Measurements from ENCODE around the gene CSPG4. TPM values are rescaled to one million over a fixed set of nuclear protein-coding genes. Genes with fewer than 3 reads are reported as not detected.

CSPG4 gene
- total RNA-seq, 1 experiment from 2014 or later = 17.5 TPM

DNA sequence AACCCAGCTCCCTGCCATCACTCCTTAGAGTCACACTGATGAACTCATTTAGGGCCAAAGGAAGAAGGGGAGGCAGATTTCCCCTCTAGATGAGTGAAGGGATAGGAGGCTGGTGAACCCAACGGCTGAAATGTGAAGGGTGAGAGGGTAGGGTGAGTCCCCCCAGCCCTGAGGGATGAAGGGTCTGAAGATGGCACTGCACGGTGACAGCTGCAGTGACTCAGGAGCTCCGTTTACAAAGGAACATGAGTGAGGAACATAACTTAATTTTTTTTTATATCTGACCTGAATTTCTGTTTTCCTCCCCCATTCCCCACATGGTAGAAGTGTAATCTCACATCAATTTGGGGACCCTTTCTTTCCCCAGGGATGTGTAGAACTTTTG, 50.9 kb downstream of the CSPG4 start:
- Histone ChIP-seq H3K27ac (ENCODE audit: low read length) (no peak overlapping the region), H3K27me3 (ENCODE audit: control insufficient read depth, insufficient read depth, low read length) (no peaks in the 10 kb centered on the region), H3K9me3 (ENCODE audit: control insufficient read depth, insufficient read depth, low read depth, low read length) (no peaks in the 10 kb centered on the region), H3K4me1 (ENCODE audit: control insufficient read depth, insufficient read depth, low read length) (peaks cover 14% of the 10 kb centered on the region), H3K4me3 (ENCODE audit: low read depth in 2 of 2, low read length in 2 of 2) (no peak overlapping the region), H3K36me3 (ENCODE audit: control insufficient read depth, insufficient read depth, low read length) (no peaks in the 10 kb centered on the region)
- in situ Hi-C loops (cut with HindIII; ENCODE audit: low pct_unique_long_range_greater_than_20kb, low sequenced_read_pairs) (no loop called here), intact Hi-C loops (cut with micrococcal nuclease; ENCODE audit: unreplicated experiment) (no loop called here)
- no peak for DNase-seq (ENCODE audit: low read depth, low spot score)
- CTCF ChIA-PET = no interaction called here
- POLR2A ChIA-PET = no interaction called here
- ATAC-seq = no peak
- no TSS peak for BruUV-seq (replicated peaks)
- TF ChIP-seq SIN3A (IDR thresholded peaks at IDR 0.05; ENCODE audit: borderline replicate concordance, insufficient read depth, low read depth, low read length) (no peak), TCF7L2 (IDR thresholded peaks at IDR 0.05; ENCODE audit: low read depth, low read length) (no peak), POLR2AphosphoS5 (IDR thresholded peaks at IDR 0.05; ENCODE audit: low read depth, low read length) (no peak)
- TF ChIP-seq, protein P1, sequence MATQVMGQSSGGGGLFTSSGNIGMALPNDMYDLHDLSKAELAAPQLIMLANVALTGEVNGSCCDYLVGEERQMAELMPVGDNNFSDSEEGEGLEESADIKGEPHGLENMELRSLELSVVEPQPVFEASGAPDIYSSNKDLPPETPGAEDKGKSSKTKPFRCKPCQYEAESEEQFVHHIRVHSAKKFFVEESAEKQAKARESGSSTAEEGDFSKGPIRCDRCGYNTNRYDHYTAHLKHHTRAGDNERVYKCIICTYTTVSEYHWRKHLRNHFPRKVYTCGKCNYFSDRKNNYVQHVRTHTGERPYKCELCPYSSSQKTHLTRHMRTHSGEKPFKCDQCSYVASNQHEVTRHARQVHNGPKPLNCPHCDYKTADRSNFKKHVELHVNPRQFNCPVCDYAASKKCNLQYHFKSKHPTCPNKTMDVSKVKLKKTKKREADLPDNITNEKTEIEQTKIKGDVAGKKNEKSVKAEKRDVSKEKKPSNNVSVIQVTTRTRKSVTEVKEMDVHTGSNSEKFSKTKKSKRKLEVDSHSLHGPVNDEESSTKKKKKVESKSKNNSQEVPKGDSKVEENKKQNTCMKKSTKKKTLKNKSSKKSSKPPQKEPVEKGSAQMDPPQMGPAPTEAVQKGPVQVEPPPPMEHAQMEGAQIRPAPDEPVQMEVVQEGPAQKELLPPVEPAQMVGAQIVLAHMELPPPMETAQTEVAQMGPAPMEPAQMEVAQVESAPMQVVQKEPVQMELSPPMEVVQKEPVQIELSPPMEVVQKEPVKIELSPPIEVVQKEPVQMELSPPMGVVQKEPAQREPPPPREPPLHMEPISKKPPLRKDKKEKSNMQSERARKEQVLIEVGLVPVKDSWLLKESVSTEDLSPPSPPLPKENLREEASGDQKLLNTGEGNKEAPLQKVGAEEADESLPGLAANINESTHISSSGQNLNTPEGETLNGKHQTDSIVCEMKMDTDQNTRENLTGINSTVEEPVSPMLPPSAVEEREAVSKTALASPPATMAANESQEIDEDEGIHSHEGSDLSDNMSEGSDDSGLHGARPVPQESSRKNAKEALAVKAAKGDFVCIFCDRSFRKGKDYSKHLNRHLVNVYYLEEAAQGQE (IDR thresholded peaks at IDR 0.05; ENCODE audit: insufficient read depth in 1 of 2, low read depth in 2 of 2, low read length in 1 of 2) = no peak
- TF ChIP-seq, protein P2, sequence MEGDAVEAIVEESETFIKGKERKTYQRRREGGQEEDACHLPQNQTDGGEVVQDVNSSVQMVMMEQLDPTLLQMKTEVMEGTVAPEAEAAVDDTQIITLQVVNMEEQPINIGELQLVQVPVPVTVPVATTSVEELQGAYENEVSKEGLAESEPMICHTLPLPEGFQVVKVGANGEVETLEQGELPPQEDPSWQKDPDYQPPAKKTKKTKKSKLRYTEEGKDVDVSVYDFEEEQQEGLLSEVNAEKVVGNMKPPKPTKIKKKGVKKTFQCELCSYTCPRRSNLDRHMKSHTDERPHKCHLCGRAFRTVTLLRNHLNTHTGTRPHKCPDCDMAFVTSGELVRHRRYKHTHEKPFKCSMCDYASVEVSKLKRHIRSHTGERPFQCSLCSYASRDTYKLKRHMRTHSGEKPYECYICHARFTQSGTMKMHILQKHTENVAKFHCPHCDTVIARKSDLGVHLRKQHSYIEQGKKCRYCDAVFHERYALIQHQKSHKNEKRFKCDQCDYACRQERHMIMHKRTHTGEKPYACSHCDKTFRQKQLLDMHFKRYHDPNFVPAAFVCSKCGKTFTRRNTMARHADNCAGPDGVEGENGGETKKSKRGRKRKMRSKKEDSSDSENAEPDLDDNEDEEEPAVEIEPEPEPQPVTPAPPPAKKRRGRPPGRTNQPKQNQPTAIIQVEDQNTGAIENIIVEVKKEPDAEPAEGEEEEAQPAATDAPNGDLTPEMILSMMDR (IDR thresholded peaks at IDR 0.05) = no peak

DNA sequence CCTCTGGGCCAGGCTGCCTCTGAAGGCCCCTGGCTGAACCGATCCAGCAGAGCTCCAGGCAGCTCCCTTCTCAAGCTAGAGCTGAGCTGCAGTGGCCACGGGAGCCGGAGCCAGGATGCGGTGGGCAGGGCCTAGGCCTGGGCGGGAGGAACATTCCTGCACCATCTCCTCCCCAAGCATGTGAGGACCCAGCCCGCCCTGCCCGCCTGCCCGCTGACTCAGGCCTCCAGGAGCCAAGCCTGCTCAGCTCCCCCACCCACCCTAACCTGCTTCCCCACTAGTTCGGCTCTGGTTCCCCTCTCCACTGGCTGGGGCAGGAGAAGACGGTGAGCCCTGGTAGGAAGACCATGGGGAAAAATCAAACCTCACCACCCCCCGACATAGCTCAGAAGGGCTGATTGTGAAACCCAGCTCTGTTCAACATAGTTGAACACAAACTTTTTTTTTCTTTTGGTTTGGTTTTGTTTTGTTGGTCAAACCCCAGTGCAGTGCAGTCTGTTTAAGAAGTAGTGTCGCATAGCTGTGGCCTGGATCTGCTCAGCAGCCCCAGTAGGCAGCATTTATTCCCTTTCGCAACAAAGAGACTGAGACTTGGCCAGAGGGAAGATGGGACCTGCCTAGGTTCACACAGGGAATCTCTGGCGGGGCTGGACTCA, 51.4 kb downstream of the CSPG4 start:
- intact Hi-C loops (cut with micrococcal nuclease; ENCODE audit: unreplicated experiment) = no loop called here
- Histone ChIP-seq H3K27me3 (ENCODE audit: control insufficient read depth, insufficient read depth, low read length) (no peaks in the 10 kb centered on the region), H3K9me3 (ENCODE audit: control insufficient read depth, insufficient read depth, low read depth, low read length) (no peaks in the 10 kb centered on the region), H3K27ac (ENCODE audit: low read length) (no peak overlapping the region), H3K36me3 (ENCODE audit: control insufficient read depth, insufficient read depth, low read length) (no peaks in the 10 kb centered on the region), H3K4me1 (ENCODE audit: control insufficient read depth, insufficient read depth, low read length) (peaks cover 9% of the 10 kb centered on the region), H3K4me3 (ENCODE audit: low read depth in 2 of 2, low read length in 2 of 2) (no peak overlapping the region)
- BruUV-seq (replicated peaks) = no TSS peak
- peak; percentile 51 for ATAC-seq
- POLR2A ChIA-PET = no interaction called here
- in situ Hi-C loops (cut with HindIII; ENCODE audit: low pct_unique_long_range_greater_than_20kb, low sequenced_read_pairs) = no loop called here
- CTCF ChIA-PET = no interaction called here
- TF ChIP-seq, protein P2 (IDR thresholded peaks at IDR 0.05) = no peak
- no peak for TF ChIP-seq POLR2AphosphoS5 (IDR thresholded peaks at IDR 0.05; ENCODE audit: low read depth, low read length)
- no peak for TF ChIP-seq TCF7L2 (IDR thresholded peaks at IDR 0.05; ENCODE audit: low read depth, low read length)
- TF ChIP-seq, protein P1 (IDR thresholded peaks at IDR 0.05; ENCODE audit: insufficient read depth in 1 of 2, low read depth in 2 of 2, low read length in 1 of 2) = no peak
- no peak for TF ChIP-seq SIN3A (IDR thresholded peaks at IDR 0.05; ENCODE audit: borderline replicate concordance, insufficient read depth, low read depth, low read length)
- DNase-seq (ENCODE audit: low read depth, low spot score) = no peak

All from Panc1 (cell line).